CD4-positive, alpha-beta T cell treated with Interleukin-12 subunit alpha and Interleukin-12 subunit beta, for 1 hour (primary cell): Measurements from ENCODE around the gene COL4A2.
"Not testable (repeated sequence)": the region's sequence is repeated elsewhere in the genome, so short reads cannot be mapped to it uniquely, and the experiment has no call there.

Experiments
- DNase-seq: peaks from one replicate; pipeline ENCODE4 v3.0.0-alpha.2; 2020

COL4A2 gene

GRCh38 chr13:110308656-110309359 is 1.7 kb downstream of the COL4A2 start:
- DNase-seq: no peak

GRCh38 chr13:110309661-110310524 is 2.8 kb downstream of the COL4A2 start:
- DNase-seq: no peak

- DNase-seq: no peak
Observed at GRCh38 chr13:110310541-110311442, 3.7 kb downstream of the COL4A2 start.

- no peak for DNase-seq
Observed at GRCh38 chr13:110311443-110312338, 4.6 kb downstream of the COL4A2 start.

- no peak for DNase-seq
Observed at GRCh38 chr13:110312339-110313031, 5.4 kb downstream of the COL4A2 start.

- DNase-seq: not testable (repeated sequence)
Observed at GRCh38 chr13:110313261-110313660, 6.2 kb downstream of the COL4A2 start.

GRCh38 chr13:110313733-110314132 is 6.6 kb downstream of the COL4A2 start:
- not testable (repeated sequence) for DNase-seq

GRCh38 chr13:110314516-110315245 is 7.6 kb downstream of the COL4A2 start:
- DNase-seq: no peak

- no peak for DNase-seq
Observed at GRCh38 chr13:110316196-110316595, 9.1 kb downstream of the COL4A2 start.

GRCh38 chr13:110317093-110317492 is 10.0 kb downstream of the COL4A2 start:
- DNase-seq: no peak

GRCh38 chr13:110317496-110318195 is 10.6 kb downstream of the COL4A2 start:
- no peak for DNase-seq

GRCh38 chr13:110318920-110319319 is 11.8 kb downstream of the COL4A2 start:
- DNase-seq: no peak

GRCh38 chr13:110319397-110319773 is 12.3 kb downstream of the COL4A2 start:
- DNase-seq: no peak

- DNase-seq: no peak
Observed at GRCh38 chr13:110319774-110320509, 12.9 kb downstream of the COL4A2 start.

- DNase-seq: no peak
Observed at GRCh38 chr13:110320645-110321044, 13.6 kb downstream of the COL4A2 start.

- DNase-seq: not testable (repeated sequence)
Observed at GRCh38 chr13:110321573-110321972, 14.5 kb downstream of the COL4A2 start.

- no peak for DNase-seq
Observed at GRCh38 chr13:110322126-110322827, 15.2 kb downstream of the COL4A2 start.

- no peak for DNase-seq
Observed at GRCh38 chr13:110322828-110323171, 15.7 kb downstream of the COL4A2 start.
